GM21529 (cell line): ENCODE data around the gene ZNG1A.
"Not testable (repeated sequence)": the region's sequence is repeated elsewhere in the genome, so short reads cannot be mapped to it uniquely, and the experiment has no call there.

Experiments
- ATAC-seq: cut with Tn5 transposase; IDR thresholded peaks from one replicate; pipeline ENCODE4 v1.9.1; 2021; ENCODE audit not compliant: unreplicated experiment

Gene ZNG1A

GRCh38 chr9:178140-178825 lies 573 bp downstream of the ZNG1A start:
- ATAC-seq, result not testable (repeated sequence)

DNA sequence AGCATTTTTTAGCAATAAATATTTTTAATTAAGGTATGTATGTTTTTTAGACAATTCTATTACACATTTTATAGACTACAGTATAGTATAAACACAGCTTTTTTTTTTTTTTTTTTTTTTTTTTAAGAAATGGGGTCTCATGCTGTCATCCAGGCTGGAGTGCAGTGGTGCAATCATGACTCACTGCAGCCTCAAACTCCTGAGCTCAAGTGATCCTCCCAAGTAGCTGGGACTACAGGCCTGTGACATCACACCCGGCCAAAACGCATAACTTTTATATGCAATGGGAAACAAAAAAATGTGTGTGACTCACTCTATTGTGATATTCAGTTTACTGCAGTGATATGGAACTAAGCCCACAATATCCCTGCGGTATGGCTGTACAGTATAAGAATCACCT lies 9.1 kb downstream of the ZNG1A start:
- ATAC-seq, result not testable (repeated sequence)

GRCh38 chr9:159871-160270 lies 19.0 kb downstream of the ZNG1A start:
- ATAC-seq, result not testable (repeated sequence)

GRCh38 chr9:151173-151572 lies 27.7 kb downstream of the ZNG1A start:
- ATAC-seq, result not testable (repeated sequence)

GRCh38 chr9:139880-140279 lies 39.0 kb downstream of the ZNG1A start:
- not testable (repeated sequence) for ATAC-seq

DNA sequence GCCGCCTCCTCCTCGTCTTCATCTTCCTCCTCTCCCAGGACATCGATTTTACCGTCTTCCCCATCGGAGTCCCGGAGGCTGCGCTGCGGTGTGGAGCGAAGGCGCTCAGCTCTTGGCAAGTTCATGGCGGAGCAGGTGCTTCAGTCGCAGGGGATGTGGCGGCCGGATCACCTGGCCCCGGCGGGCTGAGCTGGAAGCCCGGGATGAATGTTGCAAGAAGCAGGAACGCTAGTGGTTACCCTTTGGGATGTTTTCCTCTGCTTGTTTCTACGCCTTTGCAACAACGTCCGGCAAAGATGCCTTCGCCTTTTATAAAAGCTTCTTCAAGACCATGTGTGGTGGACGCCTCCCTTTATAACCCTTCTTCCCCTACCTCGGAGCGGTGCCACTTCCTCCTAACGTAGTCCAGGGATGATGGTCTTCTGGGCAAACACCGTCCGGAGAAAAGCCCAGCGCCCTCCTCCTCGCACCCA lies 60.8 kb downstream of the ZNG1A start, which contains the start of gene FOXD4:
Gene FOXD4, minus strand, starts transcription at position 423 of the 473 bp plus-strand sequence. Its CDS starts 298 bp downstream, at position 125.
- not testable (repeated sequence) for ATAC-seq

DNA sequence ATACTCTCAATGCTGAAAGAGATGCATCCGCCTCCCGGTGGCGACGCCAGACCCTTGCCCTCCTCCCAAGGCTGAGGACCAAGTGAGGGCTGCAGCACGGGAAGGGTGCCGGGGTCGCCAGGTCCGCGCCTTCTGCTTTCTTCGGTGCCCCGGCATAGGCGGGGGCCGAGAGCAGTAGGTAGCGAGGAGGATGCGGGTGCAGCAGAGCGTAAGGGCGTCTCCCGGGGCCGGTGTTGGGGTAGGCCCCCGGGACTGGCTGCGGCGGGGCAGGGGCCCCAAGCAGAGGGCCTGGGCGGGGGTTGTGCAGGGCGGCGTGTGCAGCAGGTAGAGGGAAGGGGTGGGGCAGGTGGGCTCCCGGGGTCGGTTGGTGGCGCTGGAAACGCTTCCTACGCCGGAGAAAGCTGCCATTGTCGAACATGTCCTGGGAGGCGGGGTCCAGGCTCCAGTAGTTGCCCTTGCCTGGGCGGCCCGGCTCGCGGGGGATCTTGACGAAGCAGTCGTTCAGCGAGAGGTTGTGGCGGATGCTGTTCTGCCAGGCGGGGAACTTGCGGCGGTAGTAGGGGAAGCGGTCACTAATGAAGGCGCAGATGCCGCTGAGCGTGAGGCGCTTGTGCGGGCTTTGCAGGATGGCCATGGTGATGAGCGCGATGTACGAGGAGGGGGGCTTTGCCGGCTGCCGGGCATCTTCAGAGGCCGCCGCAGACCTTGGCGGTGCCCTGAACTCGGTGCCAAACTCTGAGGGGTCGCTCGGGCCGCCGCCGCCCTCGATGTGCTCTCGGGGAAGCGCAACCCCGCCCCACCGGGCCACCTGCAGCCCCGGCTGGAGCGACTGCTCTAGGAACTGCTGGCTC lies 61.5 kb downstream of the ZNG1A start:
- not testable (repeated sequence) for ATAC-seq

GRCh38 chr9:116239-117077 lies 62.4 kb downstream of the ZNG1A start:
- not testable (repeated sequence) for ATAC-seq

DNA sequence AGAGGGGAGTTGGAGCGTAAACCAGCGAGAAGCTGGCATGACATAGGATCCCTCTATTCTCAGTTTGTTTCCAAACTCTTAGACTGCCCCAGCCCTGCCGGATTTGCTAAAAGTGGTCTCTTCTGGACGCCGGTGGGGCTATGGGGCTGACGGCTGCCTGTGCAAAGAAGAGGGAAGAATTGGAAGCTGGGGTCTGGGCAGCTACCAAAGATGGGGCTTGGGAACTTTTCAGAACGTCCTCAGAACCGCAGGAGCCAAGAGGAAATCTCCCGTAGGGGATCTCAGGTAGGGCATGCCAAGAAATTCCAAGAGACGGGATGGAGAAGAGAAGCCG lies 63.8 kb downstream of the ZNG1A start:
- ATAC-seq, result not testable (repeated sequence)

GRCh38 chr9:114267-115117 lies 64.4 kb downstream of the ZNG1A start:
- ATAC-seq, result peak; percentile 23

- peak; percentile 62 for ATAC-seq
Measured at GRCh38 chr9:113468-114266, 65.2 kb downstream of the ZNG1A start.

GRCh38 chr9:112589-113467 lies 66.0 kb downstream of the ZNG1A start:
- not testable (repeated sequence) for ATAC-seq

GRCh38 chr9:110672-111071 lies 68.2 kb downstream of the ZNG1A start:
- ATAC-seq, result not testable (repeated sequence)

- not testable (repeated sequence) for ATAC-seq
Measured at GRCh38 chr9:109540-109939, 69.3 kb downstream of the ZNG1A start.

GRCh38 chr9:108742-109495 lies 69.9 kb downstream of the ZNG1A start:
- ATAC-seq, result not testable (repeated sequence)

- ATAC-seq, result not testable (repeated sequence)
Measured at GRCh38 chr9:105991-106390, 72.9 kb downstream of the ZNG1A start.

- not testable (repeated sequence) for ATAC-seq
Measured at GRCh38 chr9:100430-100829, 78.4 kb downstream of the ZNG1A start.

DNA sequence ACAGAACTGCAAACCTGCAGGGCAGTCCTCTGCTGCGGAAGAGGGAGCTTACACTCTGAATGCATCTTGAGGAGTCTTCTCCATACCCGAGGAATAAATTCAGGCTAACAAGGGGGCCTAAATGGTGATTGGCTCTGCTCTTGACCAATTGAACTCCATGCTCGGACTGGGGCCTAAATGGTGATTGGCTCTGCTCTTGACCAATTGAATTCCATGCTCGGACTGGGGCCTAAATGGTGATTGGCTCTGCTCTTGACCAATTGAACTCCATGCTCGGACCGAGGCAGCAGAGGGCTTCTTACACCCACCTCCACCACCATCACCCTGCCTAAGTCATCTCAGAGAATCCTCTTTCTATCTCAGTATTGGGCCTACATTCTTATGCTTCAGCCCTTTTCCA lies 79.0 kb downstream of the ZNG1A start:
- ATAC-seq, result not testable (repeated sequence)
